ENCODE results near the gene AKT2.

Gene AKT2

GRCh38 chr19:40213251-40213829 is 71.8 kb downstream of the AKT2 start:
- no peak for DNase-seq (ENCODE audit: low read depth)

GRCh38 chr19:40210889-40211288 is 74.3 kb downstream of the AKT2 start:
- no peak for DNase-seq (ENCODE audit: low read depth)
- no peak overlapping the region for H3K4me3 ChIP-seq (ENCODE audit: low read length)
- TF ChIP-seq CTCF (IDR thresholded peaks at IDR 0.05; ENCODE audit: insufficient read depth, low read depth, low read length, missing control alignments): no peak

More at GRCh38 chr19:40213251-40213829, 71.8 kb downstream of the AKT2 start:
- no peak for TF ChIP-seq CTCF (IDR thresholded peaks at IDR 0.05; ENCODE audit: insufficient read depth, low read depth, low read length, missing control alignments)
- H3K4me3 ChIP-seq (ENCODE audit: low read length): no peak overlapping the region

GRCh38 chr19:40208602-40209001 is 76.5 kb downstream of the AKT2 start:
- no peak for TF ChIP-seq CTCF (IDR thresholded peaks at IDR 0.05; ENCODE audit: insufficient read depth, low read depth, low read length, missing control alignments)
- H3K4me3 ChIP-seq (ENCODE audit: low read length): no peak overlapping the region
- DNase-seq (ENCODE audit: low read depth): no peak

- no peak for DNase-seq (ENCODE audit: low read depth)
- TF ChIP-seq CTCF (IDR thresholded peaks at IDR 0.05; ENCODE audit: insufficient read depth, low read depth, low read length, missing control alignments): no peak
- H3K4me3 ChIP-seq (ENCODE audit: low read length): no peak overlapping the region
These were observed 79.4 kb downstream of the AKT2 start for GRCh38 chr19:40205760-40206159.

- H3K4me3 ChIP-seq (ENCODE audit: low read length): no peak overlapping the region
- no peak for DNase-seq (ENCODE audit: low read depth)
- TF ChIP-seq CTCF (IDR thresholded peaks at IDR 0.05; ENCODE audit: insufficient read depth, low read depth, low read length, missing control alignments): no peak
These were observed 80.8 kb downstream of the AKT2 start for GRCh38 chr19:40204381-40204780.

- no peak for TF ChIP-seq CTCF (IDR thresholded peaks at IDR 0.05; ENCODE audit: insufficient read depth, low read depth, low read length, missing control alignments)
- peak; percentile 36 for DNase-seq (ENCODE audit: low read depth)
- H3K4me3 ChIP-seq (ENCODE audit: low read length): no peak overlapping the region
These were observed 84.6 kb downstream of the AKT2 start for GRCh38 chr19:40200341-40201099.
